GM21737 (cell line): Measurements from ENCODE around the gene SCYL1.
A peak's percentile ranks its signal among the peaks of the same experiment; 100 is the strongest.

Source experiments
- ATAC-seq: cut with Tn5 transposase; IDR thresholded peaks from one replicate; pipeline ENCODE4 v1.9.1; 2021; ENCODE audit warnings: mild to moderate bottlenecking, moderate library complexity; ENCODE audit not compliant: unreplicated experiment

Gene SCYL1

DNA sequence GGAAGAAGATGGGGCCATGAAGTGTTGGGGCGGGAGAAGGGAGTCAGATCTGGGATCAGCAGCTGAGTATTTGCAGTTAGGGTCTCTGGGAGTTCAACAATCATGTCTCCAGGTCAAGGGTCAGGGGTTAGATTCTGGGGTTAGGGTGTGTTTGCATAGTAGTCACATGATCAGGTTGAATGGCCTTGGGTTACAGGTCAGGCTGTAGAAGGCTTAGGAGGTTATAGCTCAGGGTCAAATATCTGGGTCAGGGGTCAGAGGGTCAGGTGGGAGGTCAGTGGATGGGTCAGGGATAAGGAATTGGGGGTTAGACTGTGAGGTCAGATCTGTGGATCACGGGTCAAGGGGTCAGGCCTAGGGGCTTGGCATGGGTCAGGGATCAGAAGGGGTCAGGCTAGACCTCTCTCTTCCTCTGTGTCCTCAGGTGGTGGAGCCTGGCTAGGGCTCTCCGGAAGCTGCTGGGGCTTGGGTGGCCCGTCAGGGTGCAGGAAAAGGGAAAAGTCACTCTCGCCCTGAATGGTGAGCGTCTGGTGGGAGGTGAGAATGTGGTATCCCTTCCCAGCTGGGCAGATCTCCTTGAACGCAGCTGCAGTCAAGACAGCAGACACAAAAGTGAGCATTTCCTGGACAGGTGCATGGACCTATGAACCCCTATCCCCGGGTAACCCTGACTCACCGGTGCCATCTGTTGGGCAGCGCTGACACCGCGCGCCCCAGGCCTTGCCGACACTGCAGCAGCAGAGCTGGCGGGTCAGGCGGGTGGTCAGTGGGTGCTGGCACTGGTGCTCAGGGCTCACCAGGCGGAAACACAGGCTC is 26.9 kb downstream of the SCYL1 start:
- peak; percentile 49 for ATAC-seq

DNA sequence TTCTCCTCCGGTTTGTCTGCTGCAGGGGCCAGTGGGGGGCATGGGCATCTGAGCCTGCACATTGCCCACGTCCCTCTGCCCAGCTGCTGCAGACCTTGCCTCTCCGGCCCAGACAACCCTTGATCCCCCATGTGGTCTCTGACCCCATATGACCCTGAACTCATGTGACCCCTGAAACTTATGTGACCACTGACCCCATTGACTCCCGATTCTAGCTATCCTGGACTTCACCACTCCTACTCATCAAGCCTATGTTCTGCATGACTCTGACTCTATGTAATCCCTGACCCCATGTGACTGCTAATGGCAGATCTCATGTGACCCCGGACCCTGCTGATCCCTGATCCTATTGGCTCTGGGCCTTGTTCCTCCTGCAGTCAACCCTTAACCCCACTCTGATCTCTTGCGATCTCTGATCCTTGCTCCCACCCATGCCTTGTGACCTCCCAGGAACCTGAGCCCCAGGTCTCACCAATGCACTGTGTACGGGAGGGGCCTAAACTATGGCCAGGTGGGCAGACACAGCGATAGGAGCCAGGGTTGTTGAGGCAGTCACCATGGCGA is 27.6 kb downstream of the SCYL1 start:
- no peak for ATAC-seq

DNA sequence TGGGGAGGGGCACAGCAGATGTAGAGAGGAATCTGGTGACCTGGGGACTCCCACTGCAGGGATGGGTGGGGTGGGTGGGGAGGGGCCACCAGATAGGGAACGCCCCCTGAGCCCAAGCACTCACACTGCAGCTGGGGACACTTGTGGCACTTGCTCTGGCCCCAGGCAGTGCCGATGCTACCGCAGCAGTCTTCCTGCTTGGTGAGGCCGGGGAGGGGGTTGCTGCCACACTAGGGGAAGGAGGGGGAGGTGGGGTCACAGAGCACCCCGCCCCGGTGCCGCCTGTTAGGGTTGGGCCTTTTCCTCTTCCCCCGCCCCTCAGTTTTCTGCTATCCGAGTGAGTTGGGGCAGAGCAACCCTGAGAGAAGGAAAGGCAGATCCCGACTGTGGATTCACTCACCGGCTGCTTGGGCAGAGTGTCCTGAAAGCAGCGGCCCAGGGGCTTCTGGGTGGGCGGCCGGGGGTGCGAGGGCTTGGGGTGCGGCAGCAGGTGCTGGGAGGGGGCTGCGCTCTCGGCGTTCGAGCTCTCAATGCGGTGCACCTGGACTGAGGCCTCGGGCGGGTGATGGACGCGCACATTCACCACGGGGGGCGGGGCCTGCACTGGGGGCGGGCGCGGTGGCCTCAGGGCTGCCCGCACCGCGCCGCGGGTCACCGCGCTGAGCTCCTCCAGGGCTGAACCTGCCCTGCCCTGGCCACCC is 28.6 kb downstream of the SCYL1 start:
- no peak for ATAC-seq

- no peak for ATAC-seq
Observed at GRCh38 chr11:65554057-65554818, 29.4 kb downstream of the SCYL1 start.

GRCh38 chr11:65554842-65555430 is 30.1 kb downstream of the SCYL1 start:
- ATAC-seq, result no peak

DNA sequence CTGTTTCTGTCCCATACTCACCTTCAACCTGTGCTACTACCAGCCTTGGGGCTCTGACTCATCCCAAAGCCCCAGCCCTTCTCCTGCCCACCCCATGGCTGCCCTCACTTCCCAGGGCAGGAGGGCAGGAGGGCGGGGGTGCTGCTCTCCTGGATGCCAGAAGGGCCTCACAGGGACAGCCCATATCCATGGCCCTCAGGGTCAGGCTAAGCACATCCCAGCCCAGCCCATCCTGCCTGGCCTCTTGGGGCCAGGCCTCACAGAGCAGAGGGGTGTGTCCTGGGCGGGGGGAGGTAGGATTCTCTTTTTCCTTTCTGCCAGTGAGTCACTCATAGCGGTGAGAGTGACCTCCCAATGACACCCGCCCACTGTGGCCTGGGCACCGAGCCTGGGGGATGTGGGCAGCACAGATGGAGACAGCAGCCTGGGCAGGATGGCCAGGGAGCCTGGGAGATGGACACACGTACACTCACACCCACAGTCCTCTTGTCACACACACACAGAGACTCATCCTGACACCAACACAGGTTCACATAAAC is 30.9 kb downstream of the SCYL1 start:
- no peak for ATAC-seq

DNA sequence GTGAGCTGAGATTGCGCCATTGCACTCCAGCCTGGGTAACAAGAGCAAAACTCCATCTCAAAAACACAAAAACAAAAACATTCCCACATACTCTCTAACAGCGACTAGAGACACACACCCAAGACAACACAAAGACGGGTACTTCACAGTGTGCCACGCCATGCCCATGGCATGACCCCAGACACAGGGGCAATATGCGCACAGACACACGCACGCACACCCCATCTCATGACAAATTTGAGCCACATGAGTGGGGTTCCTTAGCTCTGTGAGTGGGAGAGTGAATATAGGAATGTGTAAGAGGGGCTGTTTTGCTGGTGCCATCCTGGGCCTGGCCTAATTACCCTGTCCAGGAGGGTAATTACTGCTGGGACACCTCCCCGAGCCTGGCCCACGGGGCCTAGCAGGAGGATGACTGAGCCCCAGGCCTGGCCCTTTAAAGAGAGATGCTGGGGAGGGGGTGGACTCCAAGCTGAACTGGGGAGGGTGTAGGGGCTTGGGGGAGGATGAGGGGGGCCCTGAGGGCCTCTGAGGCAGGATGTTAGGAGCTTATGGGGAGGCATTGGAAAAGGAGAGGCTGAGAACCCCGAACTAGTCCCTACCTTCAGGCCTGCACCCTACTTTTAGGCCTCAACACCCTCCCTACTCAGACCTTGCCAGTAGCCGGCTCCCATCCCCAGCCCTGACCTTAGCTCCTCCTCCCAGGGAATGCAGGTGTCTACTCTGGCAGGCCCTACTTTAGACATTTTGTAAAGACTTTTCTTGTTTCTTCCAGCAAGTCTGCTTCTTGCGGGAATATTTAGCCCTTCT is 31.8 kb downstream of the SCYL1 start:
- ATAC-seq, result no peak

- no peak for ATAC-seq
Observed at GRCh38 chr11:65557280-65558001, 32.6 kb downstream of the SCYL1 start.

GRCh38 chr11:65558002-65558929 is 33.4 kb downstream of the SCYL1 start, which contains the start of gene LTBP3:
TSS of gene LTBP3 (minus strand) at chr11:65558359. CDS start at chr11:65557959, 400 bp downstream.
- no peak for ATAC-seq

GRCh38 chr11:65558930-65559509 is 34.1 kb downstream of the SCYL1 start:
- no peak for ATAC-seq

DNA sequence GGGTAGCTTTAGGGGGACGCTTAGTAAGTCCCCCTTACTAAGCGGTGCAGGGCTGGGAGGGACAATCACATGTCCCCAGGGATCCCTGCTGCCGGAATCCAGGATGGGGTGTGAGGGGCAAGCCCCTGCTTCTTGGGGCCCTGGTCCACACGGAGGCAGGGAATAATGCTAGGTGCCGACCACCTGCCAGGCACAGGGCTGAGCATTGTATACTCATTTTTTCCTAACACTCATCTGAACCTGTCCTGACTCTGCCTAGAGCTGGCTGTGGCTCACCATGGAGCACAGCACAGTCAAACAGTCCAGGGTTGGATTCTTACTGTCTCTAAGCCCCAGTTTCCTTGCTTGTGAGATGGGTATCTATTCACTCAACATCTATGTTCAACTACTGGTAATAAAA is 34.7 kb downstream of the SCYL1 start:
- ATAC-seq, result no peak

- no peak for ATAC-seq
Observed at GRCh38 chr11:65559951-65560537, 35.2 kb downstream of the SCYL1 start.

- no peak for ATAC-seq
Observed at GRCh38 chr11:65560555-65561418, 35.9 kb downstream of the SCYL1 start.

DNA sequence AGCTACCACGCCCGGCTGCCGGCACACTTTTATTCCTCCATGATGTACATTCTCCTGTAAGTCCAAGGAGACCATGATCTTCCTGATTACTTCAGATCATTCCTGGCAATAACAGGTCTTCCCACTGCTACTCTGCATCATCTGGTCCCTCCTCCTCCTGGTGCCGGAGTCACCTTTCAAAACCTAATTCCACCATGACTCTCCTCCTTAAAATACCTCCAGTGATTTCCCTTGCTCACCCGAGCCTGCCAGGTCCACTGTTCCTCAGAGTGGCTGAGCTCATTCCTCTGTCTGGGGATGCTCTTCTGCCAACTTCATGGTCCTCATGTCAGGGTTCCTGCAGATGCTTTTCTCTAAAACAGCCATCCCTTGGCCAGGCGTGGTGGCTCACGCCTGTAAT is 37.1 kb downstream of the SCYL1 start:
- no peak for ATAC-seq

GRCh38 chr11:65562788-65563187 is 37.9 kb downstream of the SCYL1 start:
- no peak for ATAC-seq

DNA sequence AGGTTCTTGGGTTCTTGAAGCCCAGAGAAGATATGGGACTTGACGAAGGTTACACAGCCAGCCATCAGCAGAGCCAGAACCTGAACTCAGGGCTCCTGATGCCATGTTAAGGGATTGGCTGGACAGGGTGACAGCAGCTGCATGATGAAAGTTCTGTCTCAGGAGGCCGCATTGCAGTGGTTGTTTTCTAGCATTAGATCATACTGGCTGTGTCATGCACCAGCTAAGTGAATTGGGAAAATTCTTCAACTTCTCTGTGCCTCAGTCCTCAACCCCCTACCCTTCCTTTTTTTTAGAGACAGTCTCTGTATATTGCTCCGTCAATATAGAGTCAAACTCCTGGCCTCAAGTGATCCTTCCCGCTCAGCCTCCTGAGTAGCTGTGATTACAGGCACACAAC is 38.7 kb downstream of the SCYL1 start:
- ATAC-seq, result no peak
